ENCODE measurements around the gene LRMDA. TPM values are rescaled to one million over a fixed set of nuclear protein-coding genes. Genes with fewer than 3 reads are reported as not detected.
A peak's percentile ranks its signal among the peaks of the same experiment; 100 is the strongest.

The LRMDA gene
- total and polyA plus RNA-seq, 2 of the 13 experiments (the other 11 are each of a cell fraction or from before 2014, with no cell fraction given): 13.4 to 22.0 TPM

DNA sequence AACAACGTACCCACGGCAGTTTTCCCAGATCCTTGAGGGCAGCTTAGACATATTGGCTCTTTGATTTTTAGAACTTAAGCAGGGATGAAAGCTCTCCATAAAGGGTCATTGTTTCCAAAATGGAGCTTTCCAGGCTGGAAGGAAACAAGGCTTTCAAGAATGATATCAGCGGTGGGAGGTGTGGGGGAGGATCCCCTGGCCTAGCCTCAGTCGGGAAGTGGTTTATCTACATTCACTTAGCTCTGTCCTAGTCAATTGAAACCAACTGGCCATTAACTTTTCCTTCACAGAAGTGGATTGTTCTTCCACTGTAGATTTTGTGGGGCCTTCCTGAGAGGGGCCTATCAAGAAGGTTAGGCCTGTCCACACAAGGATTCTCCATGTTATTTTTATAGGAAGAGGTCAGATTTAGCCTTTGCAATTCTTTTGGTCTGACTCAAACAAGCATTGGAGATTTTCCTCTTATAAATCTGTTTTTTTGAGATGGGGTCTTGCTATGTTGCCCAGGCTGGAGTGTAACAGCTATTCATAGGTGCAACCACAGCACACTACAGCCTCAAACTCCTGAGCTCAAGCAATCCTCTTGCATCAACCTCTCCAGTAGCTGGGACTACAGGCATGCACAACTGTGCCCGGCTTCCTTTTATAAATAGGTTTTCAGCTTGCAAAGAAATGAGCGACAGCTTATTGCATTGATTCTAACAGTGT is 343.5 kb downstream of the LRMDA start (continued):
- TF ChIP-seq, protein P1, sequence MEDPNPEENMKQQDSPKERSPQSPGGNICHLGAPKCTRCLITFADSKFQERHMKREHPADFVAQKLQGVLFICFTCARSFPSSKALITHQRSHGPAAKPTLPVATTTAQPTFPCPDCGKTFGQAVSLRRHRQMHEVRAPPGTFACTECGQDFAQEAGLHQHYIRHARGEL (CRISPR knock-in tag; IDR thresholded peaks at IDR 0.05): no peak
- no peak for TF ChIP-seq ZNF879 (CRISPR knock-in tag; IDR thresholded peaks at IDR 0.05)
- no peak for TF ChIP-seq ZSCAN21 (CRISPR knock-in tag; IDR thresholded peaks at IDR 0.05; ENCODE audit: borderline replicate concordance)
- TF ChIP-seq STAT5B (CRISPR knock-in tag; IDR thresholded peaks at IDR 0.05): no peak
- TF ChIP-seq, protein P2, sequence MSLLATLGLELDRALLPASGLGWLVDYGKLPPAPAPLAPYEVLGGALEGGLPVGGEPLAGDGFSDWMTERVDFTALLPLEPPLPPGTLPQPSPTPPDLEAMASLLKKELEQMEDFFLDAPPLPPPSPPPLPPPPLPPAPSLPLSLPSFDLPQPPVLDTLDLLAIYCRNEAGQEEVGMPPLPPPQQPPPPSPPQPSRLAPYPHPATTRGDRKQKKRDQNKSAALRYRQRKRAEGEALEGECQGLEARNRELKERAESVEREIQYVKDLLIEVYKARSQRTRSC (CRISPR knock-in tag; IDR thresholded peaks at IDR 0.05; ENCODE audit: low read depth): no peak
- TF ChIP-seq ZNF562 (CRISPR knock-in tag; IDR thresholded peaks at IDR 0.05; ENCODE audit: borderline replicate concordance): no peak
- no peak for TF ChIP-seq ATAD3A (CRISPR knock-in tag; IDR thresholded peaks at IDR 0.05)
- no peak for TF ChIP-seq SRY (CRISPR knock-in tag; IDR thresholded peaks at IDR 0.05)
- TF ChIP-seq, protein P3, sequence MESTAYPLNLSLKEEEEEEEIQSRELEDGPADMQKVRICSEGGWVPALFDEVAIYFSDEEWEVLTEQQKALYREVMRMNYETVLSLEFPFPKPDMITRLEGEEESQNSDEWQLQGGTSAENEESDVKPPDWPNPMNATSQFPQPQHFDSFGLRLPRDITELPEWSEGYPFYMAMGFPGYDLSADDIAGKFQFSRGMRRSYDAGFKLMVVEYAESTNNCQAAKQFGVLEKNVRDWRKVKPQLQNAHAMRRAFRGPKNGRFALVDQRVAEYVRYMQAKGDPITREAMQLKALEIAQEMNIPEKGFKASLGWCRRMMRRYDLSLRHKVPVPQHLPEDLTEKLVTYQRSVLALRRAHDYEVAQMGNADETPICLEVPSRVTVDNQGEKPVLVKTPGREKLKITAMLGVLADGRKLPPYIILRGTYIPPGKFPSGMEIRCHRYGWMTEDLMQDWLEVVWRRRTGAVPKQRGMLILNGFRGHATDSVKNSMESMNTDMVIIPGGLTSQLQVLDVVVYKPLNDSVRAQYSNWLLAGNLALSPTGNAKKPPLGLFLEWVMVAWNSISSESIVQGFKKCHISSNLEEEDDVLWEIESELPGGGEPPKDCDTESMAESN (CRISPR knock-in tag; conservative IDR thresholded peaks at IDR 0.05): no peak
- TF ChIP-seq RBM22 (optimal IDR thresholded peaks at IDR 0.05; ENCODE audit: low read length): no peak
- TF ChIP-seq, protein P4, sequence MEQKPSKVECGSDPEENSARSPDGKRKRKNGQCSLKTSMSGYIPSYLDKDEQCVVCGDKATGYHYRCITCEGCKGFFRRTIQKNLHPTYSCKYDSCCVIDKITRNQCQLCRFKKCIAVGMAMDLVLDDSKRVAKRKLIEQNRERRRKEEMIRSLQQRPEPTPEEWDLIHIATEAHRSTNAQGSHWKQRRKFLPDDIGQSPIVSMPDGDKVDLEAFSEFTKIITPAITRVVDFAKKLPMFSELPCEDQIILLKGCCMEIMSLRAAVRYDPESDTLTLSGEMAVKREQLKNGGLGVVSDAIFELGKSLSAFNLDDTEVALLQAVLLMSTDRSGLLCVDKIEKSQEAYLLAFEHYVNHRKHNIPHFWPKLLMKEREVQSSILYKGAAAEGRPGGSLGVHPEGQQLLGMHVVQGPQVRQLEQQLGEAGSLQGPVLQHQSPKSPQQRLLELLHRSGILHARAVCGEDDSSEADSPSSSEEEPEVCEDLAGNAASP (CRISPR knock-in tag; IDR thresholded peaks at IDR 0.05; ENCODE audit: borderline replicate concordance): peak; percentile 25; the same call in 1 of the 2 replicates
- TF ChIP-seq ZNF317 (CRISPR knock-in tag; IDR thresholded peaks at IDR 0.05): 0 out of 2 replicates have a peak, but pooled peaks have one; percentile 45
- TF ChIP-seq ZKSCAN1 (IDR thresholded peaks at IDR 0.05; ENCODE audit: low read length): no peak
- no peak for TF ChIP-seq BHLHE40 (IDR thresholded peaks at IDR 0.05; ENCODE audit: low read length)
- no peak for TF ChIP-seq DRAP1 (CRISPR knock-in tag; IDR thresholded peaks at IDR 0.05)
- TF ChIP-seq FOXK1 (CRISPR knock-in tag; IDR thresholded peaks at IDR 0.05; ENCODE audit: borderline replicate concordance, low read depth): peak; percentile 10; the same call in 1 of the 2 replicates
- TF ChIP-seq, protein P5, sequence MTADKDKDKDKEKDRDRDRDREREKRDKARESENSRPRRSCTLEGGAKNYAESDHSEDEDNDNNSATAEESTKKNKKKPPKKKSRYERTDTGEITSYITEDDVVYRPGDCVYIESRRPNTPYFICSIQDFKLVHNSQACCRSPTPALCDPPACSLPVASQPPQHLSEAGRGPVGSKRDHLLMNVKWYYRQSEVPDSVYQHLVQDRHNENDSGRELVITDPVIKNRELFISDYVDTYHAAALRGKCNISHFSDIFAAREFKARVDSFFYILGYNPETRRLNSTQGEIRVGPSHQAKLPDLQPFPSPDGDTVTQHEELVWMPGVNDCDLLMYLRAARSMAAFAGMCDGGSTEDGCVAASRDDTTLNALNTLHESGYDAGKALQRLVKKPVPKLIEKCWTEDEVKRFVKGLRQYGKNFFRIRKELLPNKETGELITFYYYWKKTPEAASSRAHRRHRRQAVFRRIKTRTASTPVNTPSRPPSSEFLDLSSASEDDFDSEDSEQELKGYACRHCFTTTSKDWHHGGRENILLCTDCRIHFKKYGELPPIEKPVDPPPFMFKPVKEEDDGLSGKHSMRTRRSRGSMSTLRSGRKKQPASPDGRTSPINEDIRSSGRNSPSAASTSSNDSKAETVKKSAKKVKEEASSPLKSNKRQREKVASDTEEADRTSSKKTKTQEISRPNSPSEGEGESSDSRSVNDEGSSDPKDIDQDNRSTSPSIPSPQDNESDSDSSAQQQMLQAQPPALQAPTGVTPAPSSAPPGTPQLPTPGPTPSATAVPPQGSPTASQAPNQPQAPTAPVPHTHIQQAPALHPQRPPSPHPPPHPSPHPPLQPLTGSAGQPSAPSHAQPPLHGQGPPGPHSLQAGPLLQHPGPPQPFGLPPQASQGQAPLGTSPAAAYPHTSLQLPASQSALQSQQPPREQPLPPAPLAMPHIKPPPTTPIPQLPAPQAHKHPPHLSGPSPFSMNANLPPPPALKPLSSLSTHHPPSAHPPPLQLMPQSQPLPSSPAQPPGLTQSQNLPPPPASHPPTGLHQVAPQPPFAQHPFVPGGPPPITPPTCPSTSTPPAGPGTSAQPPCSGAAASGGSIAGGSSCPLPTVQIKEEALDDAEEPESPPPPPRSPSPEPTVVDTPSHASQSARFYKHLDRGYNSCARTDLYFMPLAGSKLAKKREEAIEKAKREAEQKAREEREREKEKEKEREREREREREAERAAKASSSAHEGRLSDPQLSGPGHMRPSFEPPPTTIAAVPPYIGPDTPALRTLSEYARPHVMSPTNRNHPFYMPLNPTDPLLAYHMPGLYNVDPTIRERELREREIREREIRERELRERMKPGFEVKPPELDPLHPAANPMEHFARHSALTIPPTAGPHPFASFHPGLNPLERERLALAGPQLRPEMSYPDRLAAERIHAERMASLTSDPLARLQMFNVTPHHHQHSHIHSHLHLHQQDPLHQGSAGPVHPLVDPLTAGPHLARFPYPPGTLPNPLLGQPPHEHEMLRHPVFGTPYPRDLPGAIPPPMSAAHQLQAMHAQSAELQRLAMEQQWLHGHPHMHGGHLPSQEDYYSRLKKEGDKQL (CRISPR knock-in tag; IDR thresholded peaks at IDR 0.05; ENCODE audit: low read depth): no peak
- no peak for TF ChIP-seq MXD3 (CRISPR knock-in tag; IDR thresholded peaks at IDR 0.05)
- TF ChIP-seq ISL2 (CRISPR knock-in tag; IDR thresholded peaks at IDR 0.05): no peak

All from HepG2 (cell line).